Activated CD4-positive, alpha-beta T cell treated with anti-CD3 and anti-CD28 coated beads, Interleukin-2, amount 50 U/mL, for 16 hours (primary cell): ENCODE results near the gene KCNMB3.
A peak's percentile ranks its signal among the peaks of the same experiment; 100 is the strongest.
"Not testable (repeated sequence)": the region's sequence is repeated elsewhere in the genome, so short reads cannot be mapped to it uniquely, and the experiment has no call there.

Experiments
- DNase-seq: peaks from one replicate; pipeline ENCODE4 v3.0.0-alpha.2; 2020

The KCNMB3 gene

GRCh38 chr3:179250803-179251476 lies at the start of gene KCNMB3:
Gene KCNMB3, minus strand, starts transcription at chr3:179251114. Its CDS starts 124 bp downstream, at chr3:179250990.
- no peak for DNase-seq

- peak; percentile 21 for DNase-seq
Measured at GRCh38 chr3:179299999-179300613, 49.2 kb upstream of the KCNMB3 start.

GRCh38 chr3:179299316-179299715 lies 48.4 kb upstream of the KCNMB3 start:
- no peak for DNase-seq

- DNase-seq = no peak
Measured at GRCh38 chr3:179297971-179298725, 47.2 kb upstream of the KCNMB3 start.

GRCh38 chr3:179292450-179292849 lies 41.5 kb upstream of the KCNMB3 start:
- DNase-seq = no peak

- DNase-seq = no peak
Measured at GRCh38 chr3:179289295-179289694, 38.4 kb upstream of the KCNMB3 start.

GRCh38 chr3:179288845-179289244 lies 37.9 kb upstream of the KCNMB3 start:
- DNase-seq = no peak

GRCh38 chr3:179286331-179286730 lies 35.4 kb upstream of the KCNMB3 start:
- no peak for DNase-seq

GRCh38 chr3:179281825-179282224 lies 30.9 kb upstream of the KCNMB3 start:
- DNase-seq = no peak

GRCh38 chr3:179279837-179280236 lies 28.9 kb upstream of the KCNMB3 start:
- no peak for DNase-seq

- DNase-seq = no peak
Measured at GRCh38 chr3:179278932-179279693, 28.2 kb upstream of the KCNMB3 start.

- DNase-seq = no peak
Measured at GRCh38 chr3:179278151-179278550, 27.2 kb upstream of the KCNMB3 start.

GRCh38 chr3:179276743-179277142 lies 25.8 kb upstream of the KCNMB3 start:
- DNase-seq = no peak

GRCh38 chr3:179276001-179276400 lies 25.1 kb upstream of the KCNMB3 start:
- no peak for DNase-seq

GRCh38 chr3:179274434-179274833 lies 23.5 kb upstream of the KCNMB3 start:
- DNase-seq = not testable (repeated sequence)

GRCh38 chr3:179272385-179272784 lies 21.5 kb upstream of the KCNMB3 start:
- DNase-seq = no peak

GRCh38 chr3:179269152-179269707 lies 18.3 kb upstream of the KCNMB3 start:
- DNase-seq = no peak

GRCh38 chr3:179268400-179269051 lies 17.6 kb upstream of the KCNMB3 start:
- DNase-seq = no peak

GRCh38 chr3:179266701-179267211 lies 15.8 kb upstream of the KCNMB3 start:
- no peak for DNase-seq

- DNase-seq = peak; percentile 13
Measured at GRCh38 chr3:179265875-179266274, 15.0 kb upstream of the KCNMB3 start.

- no peak for DNase-seq
Measured at GRCh38 chr3:179265092-179265491, 14.2 kb upstream of the KCNMB3 start.

GRCh38 chr3:179264449-179264848 lies 13.5 kb upstream of the KCNMB3 start:
- DNase-seq = no peak
